Transverse colon (tissue), 4 donors: ENCODE results near the gene GCLM. TPM values are rescaled to one million over a fixed set of nuclear protein-coding genes. Genes with fewer than 3 reads are reported as not detected.

Source experiments
- DNase-seq: peaks from one replicate; pipeline ENCODE4 v3.0.0-alpha.2; 2019
- H3K27ac ChIP-seq, 4 donors: fragments of 200-600 bp; sonication (generic); 2 replicates each; pipeline ENCODE4 v1.5.1; 2016 to 2018; ENCODE audit warnings: inconsistent platforms in 4 of 4
- H3K27me3 ChIP-seq: fragments of 200-600 bp; sonication (generic); 2 replicates; pipeline ENCODE4 v1.5.1; 2017; ENCODE audit warnings: inconsistent platforms
- H3K36me3 ChIP-seq, 4 donors: fragments of 200-600 bp; sonication (generic); 2 replicates each; pipeline ENCODE4 v1.5.1; 2017 to 2019; ENCODE audit warnings: inconsistent platforms in 4 of 4
- H3K4me1 ChIP-seq, 4 donors: fragments of 200-600 bp; sonication (generic); 2 replicates each; pipeline ENCODE4 v1.5.1; 2017 to 2020; ENCODE audit warnings: inconsistent platforms in 4 of 4
- H3K4me3 ChIP-seq, 4 donors: fragments of 200-600 bp; sonication (generic); 1 replicate in 1 of 4; 2 replicates in 3 of 4; pipeline versions ENCODE4 v1.5.1 to v1.6.1; 2017 to 2019; ENCODE audit warnings: inconsistent platforms in 4 of 4
- H3K9me3 ChIP-seq, 2 donors: fragments of 200-600 bp; sonication (generic); 2 replicates each; pipeline ENCODE4 v1.5.1; 2017 to 2019; ENCODE audit warnings: inconsistent platforms in 2 of 2
- CTCF ChIP-seq, 5 experiments: fragments of 200-600 bp in 3 of 5; fragments of 450-650 bp in 2 of 5; sonication (generic) in 3 of 5; IDR thresholded peaks; 1 replicate in 2 of 5; 2 replicates in 3 of 5; pipeline ENCODE4 v1.5.1; 2016 to 2017; ENCODE audit warnings: antibody characterized with exemption in 5 of 5, inconsistent platforms in 3 of 5, mild to moderate bottlenecking in 2 of 5, moderate library complexity in 1 of 5
- EP300 ChIP-seq: sonication (generic); formaldehyde crosslinking; IDR thresholded peaks from one replicate; pipeline ENCODE4 v1.6.1; 2017; ENCODE audit warnings: antibody characterized with exemption, low read depth
- POLR2A ChIP-seq: fragments of 450-650 bp; IDR thresholded peaks from one replicate; pipeline ENCODE4 v1.6.1; 2016; ENCODE audit warnings: antibody characterized with exemption, mild to moderate bottlenecking, moderate library complexity
- POLR2AphosphoS5 ChIP-seq, 3 donors: sonication (generic); formaldehyde crosslinking; IDR thresholded peaks; one replicate each; pipeline ENCODE4 v1.6.1; 2016; ENCODE audit warnings: antibody characterized with exemption in 3 of 3
- WGBS, 2 donors: methylation state at CpG; one replicate each; pipeline ENCODE4 v1.1.5; 2018; ENCODE audit warnings: low coverage in 1 of 2; 5-methylcytosine and 5-hydroxymethylcytosine counted together
- in situ Hi-C, 4 donors: fragments of 200-750 bp; cut with MboI; loops; one replicate each; pipeline versions ENCODE4 v1.15.0 to v1.15.1; 2017; ENCODE audit warnings: low sequenced_read_pairs in 3 of 4, low pct_ligation_motif_present in 1 of 4, low pct_unique_long_range_greater_than_20kb in 1 of 4
- intact Hi-C: fragments of 100-400 bp; cut with DNase I; formaldehyde crosslinking; loops from one replicate; pipeline ENCODE4 v1.15.1; 2023; ENCODE audit warnings: low total_unique reads
- total RNA-seq, 4 donors: library from RNA; depleted of rRNA; stranded (reverse); fragments of >200 nt; gene quantifications; one replicate each; pipeline ENCODE4 v1.1.0, GENCODE V29; 2016

GCLM gene
- total RNA-seq, 4 donors from 2014 or later, result 6.0 to 12.5 (median 10.0) TPM

GRCh38 chr1:93899543-93900207 lies 9.6 kb downstream of the GCLM start:
- Histone ChIP-seq H3K4me3 (no peak overlapping the region), H3K27me3 (no peaks in the 10 kb centered on the region), H3K27ac (no peak overlapping the region), H3K9me3 (no peaks in the 10 kb centered on the region), H3K36me3 (peaks cover 0 to 39% (median 12%) of the 10 kb centered on the region in 4 donors), H3K4me1 (peaks cover 0 to 19% (median 7%) of the 10 kb centered on the region in 4 donors)
- no peak for TF ChIP-seq EP300
- TF ChIP-seq POLR2A, result no peak
- TF ChIP-seq CTCF (IDR thresholded peaks at IDR 0.05), result no peak
- no peak for TF ChIP-seq POLR2AphosphoS5 (IDR thresholded peaks at IDR 0.05)
- in situ Hi-C loops (no loop called here), intact Hi-C loops (no loop called here)
- WGBS, 2 donors, result 80 to 90% methylated on average over 3 of the region's 3 CpGs
- DNase-seq, result no peak

- no peak overlapping the region for H3K27ac ChIP-seq
- H3K4me1 ChIP-seq, result no peaks in the 10 kb centered on the region
- no peaks in the 10 kb centered on the region for H3K27me3 ChIP-seq
- H3K9me3 ChIP-seq, result no peaks in the 10 kb centered on the region
- no peak overlapping the region for H3K4me3 ChIP-seq
- WGBS, 2 donors, result 84 to 85% methylated on average over 6 of the region's 6 CpGs
- intact Hi-C loops, result no loop called here
- TF ChIP-seq CTCF (IDR thresholded peaks at IDR 0.05) (no peak), POLR2AphosphoS5 (IDR thresholded peaks at IDR 0.05) (no peak), EP300 (no peak), POLR2A (no peak)
- H3K36me3 ChIP-seq, result peaks cover 0 to 20% (median 9%) of the 10 kb centered on the region in 4 donors
- DNase-seq, result no peak
- in situ Hi-C loops, result no loop called here
Measured at GRCh38 chr1:93888900-93889299, 20.3 kb downstream of the GCLM start.

GRCh38 chr1:93882269-93882668 lies 27.0 kb downstream of the GCLM start:
- Histone ChIP-seq H3K9me3 (no peaks in the 10 kb centered on the region), H3K27me3 (no peaks in the 10 kb centered on the region), H3K36me3 (no peaks in the 10 kb centered on the region), H3K4me1 (peaks cover 9 to 20% (median 11%) of the 10 kb centered on the region in 4 donors), H3K27ac (no peak overlapping the region), H3K4me3 (no peak overlapping the region)
- intact Hi-C loops (no loop called here), in situ Hi-C loops (no loop called here)
- no peak for TF ChIP-seq EP300
- TF ChIP-seq CTCF (IDR thresholded peaks at IDR 0.05), result no peak
- TF ChIP-seq POLR2AphosphoS5 (IDR thresholded peaks at IDR 0.05), result no peak
- no peak for TF ChIP-seq POLR2A
- DNase-seq, result no peak
- WGBS, 2 donors, result 84 to 94% methylated on average over 2 to 4 of the region's 4 CpGs

- H3K27ac ChIP-seq, result no peak overlapping the region
- H3K27me3 ChIP-seq, result no peaks in the 10 kb centered on the region
- in situ Hi-C loops (no loop called here), intact Hi-C loops (no loop called here)
- 92 to 94% methylated on average over 2 of the region's 2 CpGs for WGBS, 2 donors
- no peaks in the 10 kb centered on the region for H3K9me3 ChIP-seq
- DNase-seq, result no peak
- no peak overlapping the region for H3K4me3 ChIP-seq
- H3K4me1 ChIP-seq, result peaks cover 10 to 34% (median 21%) of the 10 kb centered on the region in 4 donors
- H3K36me3 ChIP-seq, result peaks cover 0 to 7% (median 0%) of the 10 kb centered on the region in 4 donors
- TF ChIP-seq CTCF (IDR thresholded peaks at IDR 0.05), result no peak
- no peak for TF ChIP-seq POLR2AphosphoS5 (IDR thresholded peaks at IDR 0.05)
Measured at GRCh38 chr1:93880731-93881130, 28.5 kb downstream of the GCLM start.
